SK-N-SH (cell line): Measurements from ENCODE around the gene SUPT3H. TPM values are rescaled to one million over a fixed set of nuclear protein-coding genes. Genes with fewer than 3 reads are reported as not detected.

Source experiments
- CTCF ChIA-PET: fragments of 300-600, 350-600 bp; formaldehyde crosslinking; extraction: SDS; loops from one replicate; lab custom pipeline; 2021; lab: Yijun Ruan, JAX
- POLR2A ChIA-PET: fragments of 350-600 bp; sonication (Branson Sonifier 250); formaldehyde crosslinking; extraction: SDS; loops from one replicate; lab custom pipeline; 2020; ENCODE audit warnings: antibody characterized with exemption, inconsistent platforms; lab: Yijun Ruan, JAX
- DNase-seq: peaks from one replicate; pipeline ENCODE4 v3.0.0; 2012
- H2AFZ ChIP-seq: fragments of 200-600 bp; sonication (generic); 2 replicates; pipeline ENCODE4 v1.8.1; 2016; ENCODE audit warnings: antibody characterized with exemption, mild to moderate bottlenecking, low read depth
- H3F3A ChIP-seq: fragments of 200-600 bp; sonication (generic); replicated peaks from 2 replicates; pipeline ENCODE3; 2016; ENCODE audit warnings: antibody characterized with exemption, mild to moderate bottlenecking; ENCODE audit not compliant: insufficient read depth
- H3K27ac ChIP-seq, 2 experiments: fragments of 200-500 bp in 1 of 2; fragments of 200-600 bp in 1 of 2; sonication (Bioruptor generic) in 1 of 2; sonication (generic), shearing (Covaris generic) in 1 of 2; 2 replicates each; pipeline versions ENCODE4 v1.5.1 to v1.6.1; 2014 to 2016; ENCODE audit warnings: low read depth in 2 of 2, inconsistent platforms in 1 of 2, low read length in 1 of 2, mild to moderate bottlenecking in 1 of 2, mixed read lengths in 1 of 2
- H3K27me3 ChIP-seq: fragments of 200-600 bp; sonication (generic), shearing (Covaris generic); 2 replicates; pipeline ENCODE4 v1.6.1; 2016; ENCODE audit warnings: mixed run types; ENCODE audit not compliant: insufficient read depth
- H3K36me3 ChIP-seq, 2 experiments: fragments of 200-500 bp in 1 of 2; fragments of 200-600 bp in 1 of 2; sonication (Bioruptor generic) in 1 of 2; sonication (generic) in 1 of 2; replicated peaks in 1 of 2; 2 replicates each; pipeline versions ENCODE3 to v1.5.1; 2014 to 2016; ENCODE audit warnings: low read length in 1 of 2, mild to moderate bottlenecking in 1 of 2; ENCODE audit not compliant: insufficient read depth in 2 of 2, control insufficient read depth in 1 of 2
- H3K4me1 ChIP-seq, 2 experiments: fragments of 200-500 bp in 1 of 2; fragments of 200-600 bp in 1 of 2; sonication (Bioruptor generic) in 1 of 2; sonication (generic), shearing (Covaris generic) in 1 of 2; 2 replicates each; pipeline versions ENCODE4 v1.5.1 to v1.6.1; 2014 to 2016; ENCODE audit warnings: low read depth in 1 of 2, low read length in 1 of 2, mixed run types in 1 of 2; ENCODE audit not compliant: insufficient read depth in 2 of 2, control insufficient read depth in 1 of 2
- H3K4me2 ChIP-seq: fragments of 200-600 bp; sonication (generic), shearing (Covaris generic); 2 replicates; pipeline ENCODE4 v1.6.1; 2017; ENCODE audit warnings: mixed run types
- H3K4me3 ChIP-seq, 2 experiments: fragments of 200-500 bp in 1 of 2; fragments of 200-600 bp in 1 of 2; sonication (Bioruptor generic) in 1 of 2; sonication (generic), shearing (Covaris generic) in 1 of 2; 2 replicates each; pipeline versions ENCODE4 v1.5.1 to v1.8.1; 2014 to 2016; ENCODE audit warnings: low read depth in 2 of 2, inconsistent platforms in 1 of 2, low read length in 1 of 2, mild to moderate bottlenecking in 1 of 2, mixed read lengths in 1 of 2, moderate library complexity in 1 of 2
- H3K79me2 ChIP-seq: fragments of 200-600 bp; sonication (generic); 2 replicates; pipeline ENCODE4 v1.8.1; 2017; ENCODE audit warnings: mild to moderate bottlenecking; ENCODE audit not compliant: insufficient read depth
- H3K9ac ChIP-seq: fragments of 200-600 bp; sonication (generic); 2 replicates; pipeline ENCODE4 v1.6.1; 2017; ENCODE audit warnings: mixed run types
- H3K9me2 ChIP-seq: fragments of 200-600 bp; sonication (generic); 2 replicates; pipeline ENCODE4 v1.6.1; 2017; ENCODE audit warnings: mixed run types
- H3K9me3 ChIP-seq: fragments of 200-600 bp; sonication (generic); 2 replicates; pipeline ENCODE4 v1.6.1; 2017; ENCODE audit warnings: mixed run types, mild to moderate bottlenecking, moderate library complexity
- H4K20me1 ChIP-seq: fragments of 200-600 bp; sonication (generic); 2 replicates; pipeline ENCODE4 v1.6.1; 2017; ENCODE audit warnings: mild to moderate bottlenecking, mixed run types; ENCODE audit not compliant: insufficient read depth
- CHD2 ChIP-seq: fragments of 150-350 bp; IDR thresholded peaks from 2 replicates; pipeline ENCODE4 v1.6.1; 2018; ENCODE audit warnings: low read length; ENCODE audit not compliant: partially characterized antibody
- CTCF ChIP-seq: fragments of 200-600 bp; sonication (generic); IDR thresholded peaks from 2 replicates; pipeline ENCODE4 v1.6.1; 2017; ENCODE audit warnings: antibody characterized with exemption, mild to moderate bottlenecking, moderate library complexity
- ELF1 ChIP-seq: IDR thresholded peaks from 2 replicates; pipeline ENCODE4 v1.4.0; 2012
- FOSL2 ChIP-seq: IDR thresholded peaks from 2 replicates; pipeline ENCODE4 v1.4.0; 2012; ENCODE audit warnings: low read depth, mild to moderate bottlenecking, moderate library complexity, borderline replicate concordance
- FOXJ3 ChIP-seq: sonication (generic); formaldehyde crosslinking; IDR thresholded peaks from 2 replicates; pipeline ENCODE4 v1.5.1; 2020; ENCODE audit warnings: mild to moderate bottlenecking, missing genetic modification reagents
- JUND ChIP-seq: IDR thresholded peaks from 2 replicates; pipeline ENCODE4 v1.4.0; 2012
- MAX ChIP-seq: IDR thresholded peaks from 2 replicates; pipeline ENCODE4 v1.4.0; 2012; ENCODE audit warnings: low read depth
- NFIC ChIP-seq: IDR thresholded peaks from 2 replicates; pipeline ENCODE4 v1.4.0; 2012; ENCODE audit warnings: borderline replicate concordance
- NRF1 ChIP-seq: IDR thresholded peaks from 2 replicates; pipeline ENCODE4 v1.6.1; 2012; ENCODE audit warnings: low read depth, mild to moderate bottlenecking, low read length
- PBX3 ChIP-seq: IDR thresholded peaks from 2 replicates; pipeline ENCODE4; 2012
- RXRA ChIP-seq: IDR thresholded peaks from 2 replicates; pipeline ENCODE4 v1.4.0; 2012; ENCODE audit warnings: low read depth, mild to moderate bottlenecking, borderline replicate concordance
- SIN3A ChIP-seq: IDR thresholded peaks from 2 replicates; pipeline ENCODE4 v1.6.1; 2012; ENCODE audit warnings: low read depth, mild to moderate bottlenecking, low read length, moderate library complexity, borderline replicate concordance
- USF2 ChIP-seq: fragments of 150-350 bp; IDR thresholded peaks from 2 replicates; pipeline ENCODE4 v1.6.1; 2017; ENCODE audit warnings: antibody characterized with exemption, low read length, low read depth, borderline replicate concordance
- ZBTB33 ChIP-seq: IDR thresholded peaks from 2 replicates; pipeline ENCODE4 v1.4.0; 2012; ENCODE audit warnings: low read depth, borderline replicate concordance
- WGBS: methylation state at CpG from one replicate; pipeline ENCODE4 v1.1.6; 2017; ENCODE audit warnings: low lambda C conversion rate; 5-methylcytosine and 5-hydroxymethylcytosine counted together
- polyA plus RNA-seq, 3 experiments: library from polyadenylated mRNA; depleted of rRNA; stranded (reverse); fragments of >200 nt; gene quantifications; 2 replicates each; pipeline ENCODE4 v1.2.3, GENCODE V29; 2012

The SUPT3H gene
- polyA plus RNA-seq, 1 of the 3 experiments (the other 2 are of a cell fraction) = 10.9 TPM

- Histone ChIP-seq H3K4me2 (no peak overlapping the region), H3K9me3 (no peaks in the 10 kb centered on the region), H3K27ac (no peak overlapping the region), H3K9ac (no peak overlapping the region), H3K27me3 (no peaks in the 10 kb centered on the region), H3K79me2 (no peaks in the 10 kb centered on the region), H3K36me3 (no peaks in the 10 kb centered on the region), H3K4me3 (no peak overlapping the region), H4K20me1 (no peaks in the 10 kb centered on the region), H3F3A (peaks cover 3% of the 10 kb centered on the region), H3K4me1 (peaks cover 7 to 21% of the 10 kb centered on the region in 2 experiments; a peak in 2 of 4 replicates), H3K9me2 (no peaks in the 10 kb centered on the region), H2AFZ (no peak overlapping the region)
- TF ChIP-seq NFIC (no peak), CTCF (no peak), NRF1 (no peak), RXRA (no peak), SIN3A (no peak), FOSL2 (no peak), JUND (no peak), USF2 (no peak), MAX (no peak), ZBTB33 (no peak), CHD2 (no peak), ELF1 (no peak), FOXJ3 (no peak), PBX3 (no peak)
- 92% methylated on average over 5 of the region's 5 CpGs for WGBS
- ChIA-PET CTCF (no interaction called here), POLR2A (no interaction called here)
- no peak for DNase-seq
Observed at GRCh38 chr6:44808148-44808547, 569.6 kb downstream of the SUPT3H start.
